PC-3 (cell line): ENCODE measurements around the gene REELD1. TPM values are rescaled to one million over a fixed set of nuclear protein-coding genes. Genes with fewer than 3 reads are reported as not detected.

Experiments
- ATAC-seq: fragments of 200-7000 bp; cut with Tn5 transposase; 2 replicates; pipeline ENCODE4 v1.9.1; 2020; ENCODE audit warnings: mild to moderate bottlenecking, moderate library complexity
- BruUV-seq: library from RNA; stranded (reverse); fragments of 400-500 nt; replicated peaks from 2 replicates; lab custom pipeline; 2021; lab: Mats Ljungman, UMichigan
- CTCF ChIA-PET: fragments of 300-600 bp; sonication (Branson Sonifier 250); formaldehyde crosslinking; loops from one replicate; lab custom pipeline; 2022; ENCODE audit warnings: antibody characterized with exemption; lab: Charles Lee
- POLR2A ChIA-PET: fragments of 300-600 bp; sonication (Branson Sonifier 250); formaldehyde crosslinking; loops from one replicate; lab custom pipeline; 2022; ENCODE audit warnings: antibody characterized with exemption; ENCODE audit not compliant: unreplicated experiment; lab: Charles Lee
- DNase-seq: peaks from one replicate; pipeline ENCODE4 v3.0.0-alpha.2; 2015
- H2AFZ ChIP-seq: fragments of 300-600 bp; sonication (generic); 2 replicates; pipeline ENCODE4 v1.6.0; 2016; ENCODE audit warnings: antibody characterized with exemption, low read length
- H3F3A ChIP-seq: fragments of 300-600 bp; sonication (generic); one replicate; pipeline ENCODE4 v1.6.0; 2017; ENCODE audit warnings: antibody characterized with exemption, low read length, control low read depth, mild to moderate bottlenecking; ENCODE audit not compliant: unreplicated experiment
- H3K27ac ChIP-seq: fragments of 300-600 bp; sonication (generic); 2 replicates; pipeline ENCODE4 v1.5.1; 2016; ENCODE audit warnings: mild to moderate bottlenecking, low read length
- H3K27me3 ChIP-seq: fragments of 300-600 bp; sonication (generic); 2 replicates; pipeline ENCODE4 v1.6.1; 2016; ENCODE audit warnings: low read length, mixed read lengths
- H3K36me3 ChIP-seq: fragments of 300-600 bp; sonication (generic); 2 replicates; pipeline ENCODE4 v1.6.1; 2016; ENCODE audit warnings: low read depth, mixed run types, low read length, mixed read lengths
- H3K4me1 ChIP-seq: fragments of 300-600 bp; sonication (generic); 2 replicates; pipeline ENCODE4 v1.5.1; 2016; ENCODE audit warnings: low read length; ENCODE audit not compliant: insufficient read depth
- H3K4me2 ChIP-seq: fragments of 300-600 bp; sonication (generic); 2 replicates; pipeline ENCODE4 v1.6.0; 2016; ENCODE audit warnings: low read length
- H3K4me3 ChIP-seq: fragments of 300-600 bp; sonication (generic); 2 replicates; pipeline ENCODE4 v1.5.1; 2016; ENCODE audit warnings: mild to moderate bottlenecking, low read length, mixed read lengths
- H3K79me2 ChIP-seq: fragments of 300-600 bp; sonication (generic); 2 replicates; pipeline ENCODE4 v1.6.1; 2017; ENCODE audit warnings: low read length, mixed read lengths
- H3K9ac ChIP-seq: fragments of 300-600 bp; sonication (generic); 2 replicates; pipeline ENCODE4 v1.6.0; 2016; ENCODE audit warnings: mild to moderate bottlenecking, low read length
- H3K9me2 ChIP-seq: fragments of 300-600 bp; sonication (generic); replicated peaks from 2 replicates; pipeline ENCODE4 v1.6.1; 2016; ENCODE audit warnings: mixed run types, low read length, mixed read lengths
- H3K9me3 ChIP-seq: fragments of 300-600 bp; sonication (generic); 2 replicates; pipeline ENCODE4 v1.6.1; 2016; ENCODE audit warnings: low read length, mixed read lengths
- H4K20me1 ChIP-seq: fragments of 300-600 bp; sonication (generic); 2 replicates; pipeline ENCODE4 v1.6.1; 2016; ENCODE audit warnings: low read length, mixed read lengths
- CTCF ChIP-seq: fragments of 300-600 bp; sonication (generic); conservative IDR thresholded peaks from 2 replicates; pipeline ENCODE4 v1.5.1; 2017; ENCODE audit warnings: antibody characterized with exemption, low read depth, mild to moderate bottlenecking, low read length
- EZH2 ChIP-seq: fragments of 300-600 bp; sonication (generic); IDR thresholded peaks from one replicate; pipeline ENCODE4 v1.6.1; 2017; ENCODE audit warnings: antibody characterized with exemption, mild to moderate bottlenecking, low read length; ENCODE audit not compliant: unreplicated experiment
- EZH2phosphoT487 ChIP-seq: fragments of 300-600 bp; sonication (generic); IDR thresholded peaks from 2 replicates; pipeline ENCODE4 v1.6.1; 2018; ENCODE audit warnings: mild to moderate bottlenecking, antibody characterized with exemption, low read length, borderline replicate concordance
- intact Hi-C: fragments of 100-400 bp; cut with micrococcal nuclease; formaldehyde crosslinking; loops from 2 replicates; pipeline ENCODE4 v1.9.0; 2023
- total RNA-seq: library from RNA; depleted of rRNA; stranded (reverse); fragments of >200 nt; gene quantifications from 2 replicates; pipeline ENCODE4 v1.2.3, GENCODE V29; 2014

REELD1 gene
- total RNA-seq, 1 experiment from 2014 or later: not detected

DNA sequence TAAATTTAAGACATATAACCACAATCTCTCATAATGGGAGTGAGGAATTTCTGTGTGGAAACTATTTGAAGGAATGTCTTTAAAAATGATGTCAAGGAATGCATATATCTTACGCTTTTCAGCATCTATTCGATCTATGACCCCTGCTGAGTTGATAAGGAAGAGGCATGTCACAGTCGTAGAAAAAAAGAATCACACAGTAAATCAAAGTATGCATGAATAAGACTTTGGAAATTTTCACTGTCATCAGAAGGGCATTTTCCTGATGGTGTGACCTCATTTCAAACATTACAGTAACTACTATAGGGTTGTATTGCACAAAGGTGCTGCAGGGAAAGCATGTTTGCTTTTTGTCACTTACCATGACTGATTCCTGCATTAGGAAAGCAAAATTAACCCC is 41.5 kb downstream of the REELD1 start:
- H3K4me1 ChIP-seq: peaks cover 7% of the 10 kb centered on the region; the same call in 1 of the 2 replicates
- H3K4me2 ChIP-seq: no peak overlapping the region
- BruUV-seq: no TSS peak
- H3K36me3 ChIP-seq: no peaks in the 10 kb centered on the region
- H3K9me2 ChIP-seq: no peaks in the 10 kb centered on the region
- H3K79me2 ChIP-seq: no peaks in the 10 kb centered on the region
- no peak overlapping the region for H3K27ac ChIP-seq
- no peaks in the 10 kb centered on the region for H3K27me3 ChIP-seq
- ChIA-PET CTCF (no interaction called here), POLR2A (no interaction called here)
- no peaks in the 10 kb centered on the region for H4K20me1 ChIP-seq
- H3K4me3 ChIP-seq: no peak overlapping the region
- H3F3A ChIP-seq: no peaks in the 10 kb centered on the region
- intact Hi-C loops: no loop called here
- DNase-seq (peak; percentile 32), ATAC-seq (peak; percentile 22; the same call in 1 of the 2 replicates)
- no peak overlapping the region for H2AFZ ChIP-seq
- H3K9me3 ChIP-seq: no peaks in the 10 kb centered on the region
- no peak overlapping the region for H3K9ac ChIP-seq
- TF ChIP-seq EZH2 (no peak), EZH2phosphoT487 (no peak), CTCF (no peak)

GRCh38 chr4:146256328-146256727 is 42.0 kb downstream of the REELD1 start:
- no peak for DNase-seq
- intact Hi-C loops: no loop called here
- no peaks in the 10 kb centered on the region for H3K36me3 ChIP-seq
- H3K27ac ChIP-seq: no peak overlapping the region
- no peaks in the 10 kb centered on the region for H3F3A ChIP-seq
- H2AFZ ChIP-seq: no peak overlapping the region
- H3K9me3 ChIP-seq: no peaks in the 10 kb centered on the region
- POLR2A ChIA-PET: no interaction called here
- no TSS peak for BruUV-seq
- H4K20me1 ChIP-seq: no peaks in the 10 kb centered on the region
- no peak overlapping the region for H3K9ac ChIP-seq
- CTCF ChIA-PET: no interaction called here
- H3K27me3 ChIP-seq: no peaks in the 10 kb centered on the region
- no peak for TF ChIP-seq CTCF
- no peak overlapping the region for H3K4me3 ChIP-seq
- no peak overlapping the region for H3K4me2 ChIP-seq
- peaks cover 7% of the 10 kb centered on the region; the same call in 1 of the 2 replicates for H3K4me1 ChIP-seq
- no peaks in the 10 kb centered on the region for H3K9me2 ChIP-seq
- no peaks in the 10 kb centered on the region for H3K79me2 ChIP-seq
- no peak for ATAC-seq

- no TSS peak for BruUV-seq
- TF ChIP-seq CTCF (no peak), EZH2phosphoT487 (no peak), EZH2 (no peak)
- POLR2A ChIA-PET: no interaction called here
- H2AFZ ChIP-seq: no peak overlapping the region
- no peaks in the 10 kb centered on the region for H3K27me3 ChIP-seq
- no peaks in the 10 kb centered on the region for H3K36me3 ChIP-seq
- no peak for ATAC-seq
- H3K27ac ChIP-seq: no peak overlapping the region
- H3F3A ChIP-seq: no peaks in the 10 kb centered on the region
- CTCF ChIA-PET: no interaction called here
- no peaks in the 10 kb centered on the region for H4K20me1 ChIP-seq
- H3K4me3 ChIP-seq: no peak overlapping the region
- no peak overlapping the region for H3K9ac ChIP-seq
- H3K9me3 ChIP-seq: no peaks in the 10 kb centered on the region
- H3K9me2 ChIP-seq: no peaks in the 10 kb centered on the region
- intact Hi-C loops: no loop called here
- H3K4me2 ChIP-seq: no peak overlapping the region
- no peak for DNase-seq
- H3K4me1 ChIP-seq: peaks cover 7% of the 10 kb centered on the region; the same call in 1 of the 2 replicates
- H3K79me2 ChIP-seq: no peaks in the 10 kb centered on the region
These were observed 43.2 kb downstream of the REELD1 start for GRCh38 chr4:146257511-146257910.
